Measurements from ENCODE around the gene NHEJ1. TPM values are rescaled to one million over a fixed set of nuclear protein-coding genes. Genes with fewer than 3 reads are reported as not detected.

NHEJ1 gene
- total RNA-seq, 4 donors from 2014 or later = 13.8 to 23.2 (median 17.5) TPM

DNA sequence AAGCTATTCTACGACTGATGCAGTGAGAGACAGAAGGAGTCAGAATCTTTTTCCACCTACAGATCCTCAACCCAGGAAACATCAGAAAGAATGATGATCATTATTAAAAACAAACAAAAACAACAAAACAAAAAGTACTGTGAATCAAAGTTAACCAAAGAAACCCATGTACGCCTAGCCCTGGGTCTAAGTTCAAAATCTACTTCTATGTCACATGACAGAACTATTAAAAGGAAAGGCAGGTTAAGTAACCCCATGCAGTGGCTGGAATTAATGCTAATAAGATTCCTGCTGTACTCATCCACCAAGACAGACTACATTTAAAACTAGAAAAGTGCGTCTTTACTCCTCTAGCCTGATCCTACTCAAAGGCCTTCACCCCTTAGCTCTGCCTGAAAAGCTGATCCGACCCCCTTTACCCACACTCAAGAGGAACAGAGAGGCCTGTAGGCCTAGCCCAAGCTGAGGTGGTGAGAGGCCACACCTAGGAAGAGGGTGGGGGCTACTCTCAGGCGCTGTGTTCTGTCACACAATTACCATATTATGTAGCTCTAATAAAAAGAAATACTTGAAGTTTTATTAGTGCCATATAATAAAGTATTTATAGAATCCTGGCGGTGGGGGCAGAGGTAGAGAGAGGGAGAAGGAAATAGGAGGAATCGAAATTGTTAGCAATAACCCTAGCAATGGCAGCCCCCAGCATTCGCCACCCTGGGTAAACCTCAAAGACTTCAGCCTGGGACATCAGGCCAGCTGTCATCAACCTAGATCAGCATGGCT, 37.1 kb downstream of the NHEJ1 start:
- DNase-seq (ENCODE audit: low spot score) (no peak), ATAC-seq (ENCODE audit: low FRiP score) (no peak)
- TF ChIP-seq, protein P1, sequence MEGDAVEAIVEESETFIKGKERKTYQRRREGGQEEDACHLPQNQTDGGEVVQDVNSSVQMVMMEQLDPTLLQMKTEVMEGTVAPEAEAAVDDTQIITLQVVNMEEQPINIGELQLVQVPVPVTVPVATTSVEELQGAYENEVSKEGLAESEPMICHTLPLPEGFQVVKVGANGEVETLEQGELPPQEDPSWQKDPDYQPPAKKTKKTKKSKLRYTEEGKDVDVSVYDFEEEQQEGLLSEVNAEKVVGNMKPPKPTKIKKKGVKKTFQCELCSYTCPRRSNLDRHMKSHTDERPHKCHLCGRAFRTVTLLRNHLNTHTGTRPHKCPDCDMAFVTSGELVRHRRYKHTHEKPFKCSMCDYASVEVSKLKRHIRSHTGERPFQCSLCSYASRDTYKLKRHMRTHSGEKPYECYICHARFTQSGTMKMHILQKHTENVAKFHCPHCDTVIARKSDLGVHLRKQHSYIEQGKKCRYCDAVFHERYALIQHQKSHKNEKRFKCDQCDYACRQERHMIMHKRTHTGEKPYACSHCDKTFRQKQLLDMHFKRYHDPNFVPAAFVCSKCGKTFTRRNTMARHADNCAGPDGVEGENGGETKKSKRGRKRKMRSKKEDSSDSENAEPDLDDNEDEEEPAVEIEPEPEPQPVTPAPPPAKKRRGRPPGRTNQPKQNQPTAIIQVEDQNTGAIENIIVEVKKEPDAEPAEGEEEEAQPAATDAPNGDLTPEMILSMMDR (IDR thresholded peaks at IDR 0.05) = no peak

DNA sequence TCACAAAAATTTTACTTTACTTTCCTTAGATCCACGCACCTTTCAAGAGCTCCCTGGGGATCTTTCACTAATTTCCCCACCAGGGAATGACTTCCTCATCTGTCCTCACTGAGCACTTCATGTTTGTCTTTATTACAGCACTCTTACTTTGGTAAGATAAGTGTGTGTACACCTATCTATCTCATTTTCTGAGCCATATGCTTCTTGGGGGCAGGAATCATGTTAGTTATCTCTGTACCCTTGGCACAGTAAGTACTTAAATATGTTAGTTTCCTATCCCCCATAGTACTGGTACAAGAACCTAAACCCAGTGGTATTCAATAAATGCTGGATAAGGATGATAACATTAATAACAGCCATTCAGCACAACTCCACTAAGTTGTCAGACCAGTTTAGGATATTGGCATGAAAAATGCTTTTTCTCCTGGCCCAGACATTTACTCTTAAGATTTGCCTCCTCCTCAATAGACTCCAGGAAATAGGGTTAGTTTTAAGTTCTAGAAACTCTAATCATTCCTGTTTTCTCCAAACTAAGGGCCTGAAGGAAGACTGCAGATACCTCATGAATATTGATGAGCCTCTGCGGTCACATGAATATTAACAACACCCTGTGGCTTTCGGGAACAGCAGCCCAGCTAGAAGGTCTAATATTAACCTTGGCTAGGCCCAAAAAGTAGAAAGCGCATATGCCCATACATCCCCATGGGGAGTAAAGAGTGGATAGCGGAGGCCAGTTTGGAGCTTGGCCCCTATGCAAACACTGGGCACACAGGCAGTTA, 38.2 kb downstream of the NHEJ1 start:
- no peak for ATAC-seq (ENCODE audit: low FRiP score)
- no peak for DNase-seq (ENCODE audit: low spot score)
- TF ChIP-seq, protein P1 (IDR thresholded peaks at IDR 0.05) = no peak

DNA sequence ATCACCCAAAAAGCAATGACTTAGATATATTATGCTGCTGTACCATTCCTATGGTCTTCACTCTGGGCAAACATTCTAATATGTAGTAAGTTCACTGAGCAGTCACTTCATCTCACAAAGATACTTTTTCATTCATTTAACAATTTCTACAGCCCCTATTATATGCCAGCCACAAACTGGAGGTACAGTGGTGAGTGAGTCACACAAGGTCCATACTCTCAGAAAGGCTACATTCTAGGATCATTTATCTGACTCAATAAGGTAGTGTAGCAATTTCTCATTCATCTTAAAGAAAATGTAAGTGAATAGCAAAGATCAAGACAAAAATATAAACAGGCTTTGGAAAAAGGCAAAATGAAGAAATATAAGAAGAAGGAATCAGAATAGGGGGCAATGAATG, 40.5 kb downstream of the NHEJ1 start:
- TF ChIP-seq, protein P1 (IDR thresholded peaks at IDR 0.05) = no peak
- DNase-seq (ENCODE audit: low spot score) (no peak), ATAC-seq (ENCODE audit: low FRiP score) (no peak)

DNA sequence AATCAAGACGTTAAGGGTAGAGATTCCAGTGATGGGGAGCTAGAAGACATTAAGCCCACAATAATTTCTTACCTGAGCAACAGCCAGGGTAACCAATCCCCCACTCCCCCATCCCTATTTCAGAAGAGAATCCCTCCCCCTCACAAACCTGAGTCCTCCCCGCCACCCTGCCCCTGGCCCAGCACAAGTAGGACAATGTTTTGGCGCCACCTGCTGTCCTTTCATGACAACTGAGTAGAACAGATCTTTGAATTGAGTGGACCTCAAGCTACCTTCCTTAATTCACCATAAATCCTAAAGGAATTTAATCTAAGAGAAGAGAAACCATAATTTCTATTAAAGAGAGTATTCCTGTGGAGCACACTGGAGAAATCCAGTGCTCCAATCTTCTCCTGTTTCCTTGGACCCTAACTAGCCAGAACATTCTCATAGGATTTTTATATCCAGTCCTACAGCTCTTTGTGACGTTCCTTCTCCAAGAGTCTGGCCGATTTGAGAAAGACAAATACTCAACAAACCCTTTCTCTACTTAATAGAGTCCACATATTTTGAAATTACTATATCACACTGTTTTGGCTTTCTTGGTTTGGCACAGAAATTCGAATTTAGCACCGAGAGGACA, 41.1 kb downstream of the NHEJ1 start:
- ATAC-seq (ENCODE audit: low FRiP score) = no peak
- peak; percentile 61 for DNase-seq (ENCODE audit: low spot score)
- TF ChIP-seq, protein P1 (IDR thresholded peaks at IDR 0.05) = no peak

DNA sequence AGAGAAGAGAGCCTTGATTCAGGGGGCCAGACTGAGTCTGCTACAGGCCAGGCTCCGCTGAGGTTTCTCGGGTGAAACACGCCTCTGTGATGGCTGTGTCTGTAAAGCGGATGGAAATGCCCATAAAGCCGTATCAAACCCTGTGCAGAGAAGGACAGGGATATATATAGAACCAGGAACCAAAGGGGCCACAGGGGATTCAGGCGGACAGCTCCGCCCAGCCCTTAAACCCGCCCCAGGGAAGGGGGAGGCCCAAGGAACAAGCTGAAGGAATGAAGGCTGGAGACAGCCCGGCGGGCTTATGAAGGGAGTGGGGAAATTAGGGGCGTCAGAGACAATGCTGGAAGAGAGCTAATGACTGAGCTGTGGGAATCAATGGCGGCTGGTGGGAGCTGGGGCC, 42.1 kb downstream of the NHEJ1 start:
- ATAC-seq (ENCODE audit: low FRiP score) (no peak), DNase-seq (ENCODE audit: low spot score) (no peak)
- TF ChIP-seq, protein P1 (IDR thresholded peaks at IDR 0.05) = no peak

DNA sequence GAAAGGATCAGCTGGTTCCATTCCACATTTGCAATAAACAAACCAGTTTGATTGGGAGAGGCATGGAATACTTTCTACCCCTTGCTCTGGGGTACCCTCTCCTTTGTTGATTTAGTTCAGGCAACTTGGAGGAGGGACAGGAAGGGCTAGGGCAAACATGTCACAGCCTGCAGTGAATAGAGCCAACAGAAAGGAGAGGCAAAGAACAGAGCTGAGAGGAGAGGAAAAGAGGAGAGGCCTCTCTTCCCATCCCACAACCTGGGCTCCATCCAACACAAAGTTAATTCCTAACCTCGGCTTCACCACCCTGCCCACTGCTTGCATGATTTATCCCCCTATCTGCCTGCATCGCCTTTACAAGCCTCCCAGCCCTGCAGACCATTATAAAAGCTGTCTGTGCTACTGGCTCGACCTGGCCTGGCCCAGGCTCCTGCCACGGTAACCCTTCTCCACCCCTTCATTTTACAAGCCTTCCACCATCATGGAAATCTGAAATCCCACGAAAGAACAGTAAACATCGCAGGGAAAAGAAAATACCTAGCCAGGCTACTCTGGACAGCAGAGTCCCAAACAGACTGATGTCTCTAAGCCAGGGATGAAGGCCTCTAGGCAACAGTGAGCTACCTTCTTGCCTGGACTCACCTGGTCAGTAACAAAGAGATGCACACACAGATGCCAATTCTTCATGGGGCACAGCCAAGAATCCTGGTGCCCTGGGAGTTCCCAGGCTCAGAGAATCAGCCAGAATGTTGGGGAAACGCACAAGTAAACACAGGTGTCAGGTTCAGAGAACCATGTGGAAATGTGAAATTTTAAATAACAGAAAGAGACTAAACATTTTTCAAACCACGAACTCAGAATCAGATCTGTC, 43.6 kb downstream of the NHEJ1 start:
- DNase-seq (ENCODE audit: low spot score) (no peak), ATAC-seq (ENCODE audit: low FRiP score) (no peak)
- TF ChIP-seq, protein P1 (IDR thresholded peaks at IDR 0.05) = no peak
